Sigmoid colon (tissue), 7 donors: ENCODE results near the gene YLPM1. TPM values are rescaled to one million over a fixed set of nuclear protein-coding genes. Genes with fewer than 3 reads are reported as not detected.

Source experiments
- DNase-seq: peaks from one replicate; pipeline ENCODE4 v3.0.0-alpha.2; 2019
- H3K27ac ChIP-seq, 4 donors: fragments of 200-600 bp; sonication (generic); one replicate each; pipeline ENCODE4 v1.5.1; 2016 to 2019; ENCODE audit warnings: mild to moderate bottlenecking in 1 of 4
- H3K27me3 ChIP-seq, 3 donors: fragments of 200-600 bp; sonication (generic); one replicate each; pipeline ENCODE4 v1.5.1; 2019; ENCODE audit warnings: mild to moderate bottlenecking in 1 of 3
- H3K36me3 ChIP-seq, 4 donors: fragments of 200-600 bp; sonication (generic); one replicate each; pipeline ENCODE4 v1.5.1; 2016 to 2019
- H3K4me1 ChIP-seq, 4 donors: fragments of 200-600 bp; sonication (generic); one replicate each; pipeline ENCODE4 v1.5.1; 2017 to 2019
- H3K4me3 ChIP-seq, 4 donors: fragments of 200-600 bp; sonication (generic); one replicate each; pipeline ENCODE4 v1.5.1; 2017 to 2019; ENCODE audit warnings: mild to moderate bottlenecking in 2 of 4, moderate library complexity in 1 of 4
- H3K9me3 ChIP-seq, 4 donors: fragments of 200-600 bp in 3 of 4; sonication (generic) in 3 of 4; one replicate each; pipeline versions ENCODE4 v1.5.1 to v1.6.1; 2013 to 2019
- EP300 ChIP-seq, 4 donors: sonication (generic); formaldehyde crosslinking; IDR thresholded peaks; one replicate each; pipeline ENCODE4 v1.6.1; 2017; ENCODE audit warnings: antibody characterized with exemption in 4 of 4
- POLR2A ChIP-seq, 2 donors: fragments of 450-650 bp; IDR thresholded peaks; one replicate each; pipeline ENCODE4 v1.6.1; 2016; ENCODE audit warnings: antibody characterized with exemption in 2 of 2, mild to moderate bottlenecking in 2 of 2, moderate library complexity in 2 of 2
- POLR2AphosphoS5 ChIP-seq, 4 donors: sonication (generic); formaldehyde crosslinking; IDR thresholded peaks; one replicate each; pipeline ENCODE4 v1.6.1; 2017; ENCODE audit warnings: antibody characterized with exemption in 4 of 4
- WGBS, 2 donors: extraction: QIAGEN DNeasy Blood & Tissue Kit; methylation state at CpG; one replicate each; pipeline ENCODE4 v1.1.7; 2013; 5-methylcytosine and 5-hydroxymethylcytosine counted together
- intact Hi-C: fragments of 100-400 bp; cut with DNase I; formaldehyde crosslinking; loops from one replicate; pipeline ENCODE4 v1.15.1; 2023
- polyA plus RNA-seq, 3 donors: library from polyadenylated mRNA; stranded (reverse); fragments of 200-250 nt; gene quantifications; one replicate each; pipeline ENCODE4 v1.2.3, GENCODE V29; 2013
- total RNA-seq, 4 donors: library from RNA; depleted of rRNA; stranded (reverse); fragments of >200 nt; gene quantifications; one replicate each; pipeline ENCODE4 v1.1.0, GENCODE V29; 2016
- TF ChIP-seq, protein P1 (sequence below), 4 experiments: fragments of 450-650 bp in 3 of 4; fragments of 200-600 bp in 1 of 4; IDR thresholded peaks; one replicate each; pipeline ENCODE4 v1.5.1; 2016 to 2019; ENCODE audit warnings: antibody characterized with exemption in 4 of 4, mild to moderate bottlenecking in 3 of 4, moderate library complexity in 2 of 4
- donor health status: healthy with polysubstance abuse.
- donor health status: Bipolar disorder and iron deficiency.
- donor health status: healthy.

The YLPM1 gene
- total and polyA plus RNA-seq, 7 donors: 7.2 to 58.7 (median 40.3) TPM

DNA sequence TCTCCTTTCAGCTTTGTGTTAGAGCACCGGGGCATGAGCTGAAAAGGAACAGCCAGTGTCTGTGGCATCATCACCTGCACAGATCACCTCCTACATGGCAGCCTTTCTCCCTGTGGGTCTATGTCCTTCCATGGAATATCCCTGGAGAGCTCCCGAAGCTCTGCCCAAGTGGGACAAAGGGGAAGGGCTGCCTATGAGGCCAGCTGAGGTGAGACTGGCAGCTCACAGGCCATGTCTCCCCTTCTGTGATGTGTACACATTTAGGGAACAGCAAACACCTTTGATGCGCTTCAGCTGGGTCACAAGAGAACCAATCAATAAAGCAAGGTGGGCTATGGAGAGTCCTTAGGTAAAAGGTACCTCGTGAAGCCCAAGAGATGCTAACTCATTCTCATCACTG lies 108.7 kb downstream of the YLPM1 start:
- no peak for DNase-seq
- TF ChIP-seq, protein P1, sequence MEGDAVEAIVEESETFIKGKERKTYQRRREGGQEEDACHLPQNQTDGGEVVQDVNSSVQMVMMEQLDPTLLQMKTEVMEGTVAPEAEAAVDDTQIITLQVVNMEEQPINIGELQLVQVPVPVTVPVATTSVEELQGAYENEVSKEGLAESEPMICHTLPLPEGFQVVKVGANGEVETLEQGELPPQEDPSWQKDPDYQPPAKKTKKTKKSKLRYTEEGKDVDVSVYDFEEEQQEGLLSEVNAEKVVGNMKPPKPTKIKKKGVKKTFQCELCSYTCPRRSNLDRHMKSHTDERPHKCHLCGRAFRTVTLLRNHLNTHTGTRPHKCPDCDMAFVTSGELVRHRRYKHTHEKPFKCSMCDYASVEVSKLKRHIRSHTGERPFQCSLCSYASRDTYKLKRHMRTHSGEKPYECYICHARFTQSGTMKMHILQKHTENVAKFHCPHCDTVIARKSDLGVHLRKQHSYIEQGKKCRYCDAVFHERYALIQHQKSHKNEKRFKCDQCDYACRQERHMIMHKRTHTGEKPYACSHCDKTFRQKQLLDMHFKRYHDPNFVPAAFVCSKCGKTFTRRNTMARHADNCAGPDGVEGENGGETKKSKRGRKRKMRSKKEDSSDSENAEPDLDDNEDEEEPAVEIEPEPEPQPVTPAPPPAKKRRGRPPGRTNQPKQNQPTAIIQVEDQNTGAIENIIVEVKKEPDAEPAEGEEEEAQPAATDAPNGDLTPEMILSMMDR (IDR thresholded peaks at IDR 0.05): no peak
- TF ChIP-seq EP300 (IDR thresholded peaks at IDR 0.05) (no peak), POLR2AphosphoS5 (IDR thresholded peaks at IDR 0.05) (no peak), POLR2A (IDR thresholded peaks at IDR 0.05) (no peak)
- no peaks in the 10 kb centered on the region for H3K27me3 ChIP-seq
- 79 to 86% methylated on average over 4 of the region's 4 CpGs for WGBS, 2 donors
- H3K36me3 ChIP-seq: no peaks in the 10 kb centered on the region
- no peak overlapping the region for H3K4me3 ChIP-seq
- H3K9me3 ChIP-seq: no peaks in the 10 kb centered on the region
- H3K4me1 ChIP-seq: no peaks in the 10 kb centered on the region
- intact Hi-C loops: no loop called here
- H3K27ac ChIP-seq: no peak overlapping the region

DNA sequence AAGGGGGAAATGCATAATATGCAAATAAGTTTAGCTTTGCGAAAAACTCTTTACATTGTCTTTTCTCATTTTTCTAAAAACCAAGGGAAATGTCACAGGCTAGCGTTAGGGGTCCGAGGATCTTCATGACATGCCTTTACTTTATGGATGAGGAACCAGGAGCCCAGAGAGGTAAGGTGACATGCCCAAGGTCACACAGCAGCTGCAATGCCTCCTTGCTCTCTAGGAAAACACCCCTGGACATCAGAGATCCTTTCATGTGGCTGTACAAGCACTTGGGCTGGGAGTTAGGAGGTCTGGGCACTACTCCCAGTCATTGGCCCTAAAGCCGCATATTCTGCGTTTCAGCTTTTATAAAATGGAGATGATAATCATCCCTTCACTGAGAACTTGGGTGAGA lies 112.1 kb downstream of the YLPM1 start:
- TF ChIP-seq, protein P1 (IDR thresholded peaks at IDR 0.05): no peak
- no peak for TF ChIP-seq POLR2AphosphoS5 (IDR thresholded peaks at IDR 0.05)
- TF ChIP-seq EP300 (IDR thresholded peaks at IDR 0.05): no peak
- no peak for TF ChIP-seq POLR2A (IDR thresholded peaks at IDR 0.05)
- H3K9me3 ChIP-seq: no peaks in the 10 kb centered on the region
- no peaks in the 10 kb centered on the region for H3K36me3 ChIP-seq
- no peaks in the 10 kb centered on the region for H3K27me3 ChIP-seq
- H3K4me3 ChIP-seq: no peak overlapping the region
- no peak for DNase-seq
- H3K4me1 ChIP-seq: no peaks in the 10 kb centered on the region
- no peak overlapping the region for H3K27ac ChIP-seq
- intact Hi-C loops: no loop called here
- 95% methylated on average over 5 of the region's 5 CpGs for WGBS, 2 donors

DNA sequence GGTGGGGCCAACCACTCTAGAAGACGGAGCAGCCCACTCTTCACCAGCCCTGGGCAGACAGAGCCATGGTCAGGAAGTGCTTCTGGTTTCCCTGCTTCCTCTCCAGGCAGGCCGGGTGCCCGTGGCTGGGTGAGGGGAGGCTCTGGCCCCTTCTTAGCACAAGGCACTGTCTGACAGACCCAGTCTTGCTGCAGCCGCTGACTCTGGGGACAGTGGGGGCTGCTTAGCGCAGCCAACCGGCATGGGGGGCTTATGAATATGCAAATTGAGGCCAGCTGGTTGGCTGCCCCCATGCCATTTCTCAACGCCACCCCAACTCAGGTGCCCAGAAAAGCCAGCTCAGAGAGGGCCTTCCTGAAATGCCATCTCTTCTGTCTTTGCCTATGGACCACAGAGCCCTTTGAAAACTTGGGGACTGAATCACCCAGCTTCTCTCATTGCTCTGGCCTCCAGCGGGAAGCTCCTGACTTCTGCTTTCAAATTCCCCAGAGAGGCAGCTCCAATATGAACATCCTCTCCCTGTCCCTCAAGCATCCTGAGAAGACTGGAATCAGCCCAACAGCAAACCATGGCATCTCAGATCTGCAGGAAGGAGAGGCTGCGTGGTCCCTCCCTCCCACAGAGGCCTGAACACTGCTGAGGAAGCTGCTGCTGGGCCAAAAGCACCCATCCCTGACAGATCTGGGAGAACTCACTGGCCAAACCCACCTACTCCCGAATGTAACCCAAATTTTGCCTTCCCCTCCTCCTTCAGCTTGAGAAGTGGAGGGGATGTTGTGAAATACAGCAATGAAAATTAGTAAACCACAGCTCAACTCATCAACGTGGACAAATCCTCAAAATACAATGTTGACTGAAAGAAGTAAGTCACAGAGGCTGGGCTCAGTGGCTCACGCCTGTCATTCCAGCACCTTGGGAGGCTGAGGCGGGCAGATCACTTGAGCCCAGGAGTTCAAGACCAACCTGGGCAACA lies 113.1 kb downstream of the YLPM1 start, which contains the start of gene PROX2:
TSS of gene PROX2 (minus strand) at position 205 of the 973 bp plus-strand sequence. CDS start 12,311 bp downstream, outside the sequence.
- no peaks in the 10 kb centered on the region for H3K27me3 ChIP-seq
- intact Hi-C loops: no loop called here
- H3K27ac ChIP-seq: no peak within 1 kb of the TSS
- WGBS, 2 donors: 45 to 75% methylated on average over 13 of the region's 13 CpGs
- H3K9me3 ChIP-seq: no peaks in the 10 kb centered on the region
- peaks cover 0 to 6% (median 5%) of the 10 kb centered on the region in 4 donors for H3K4me1 ChIP-seq
- no peaks in the 10 kb centered on the region for H3K36me3 ChIP-seq
- H3K4me3 ChIP-seq: no peak within 1 kb of the TSS
- TF ChIP-seq EP300 (IDR thresholded peaks at IDR 0.05) (no peak), POLR2AphosphoS5 (IDR thresholded peaks at IDR 0.05) (no peak), POLR2A (IDR thresholded peaks at IDR 0.05) (no peak)
- TF ChIP-seq, protein P1 (IDR thresholded peaks at IDR 0.05): no peak
- DNase-seq: no peak

DNA sequence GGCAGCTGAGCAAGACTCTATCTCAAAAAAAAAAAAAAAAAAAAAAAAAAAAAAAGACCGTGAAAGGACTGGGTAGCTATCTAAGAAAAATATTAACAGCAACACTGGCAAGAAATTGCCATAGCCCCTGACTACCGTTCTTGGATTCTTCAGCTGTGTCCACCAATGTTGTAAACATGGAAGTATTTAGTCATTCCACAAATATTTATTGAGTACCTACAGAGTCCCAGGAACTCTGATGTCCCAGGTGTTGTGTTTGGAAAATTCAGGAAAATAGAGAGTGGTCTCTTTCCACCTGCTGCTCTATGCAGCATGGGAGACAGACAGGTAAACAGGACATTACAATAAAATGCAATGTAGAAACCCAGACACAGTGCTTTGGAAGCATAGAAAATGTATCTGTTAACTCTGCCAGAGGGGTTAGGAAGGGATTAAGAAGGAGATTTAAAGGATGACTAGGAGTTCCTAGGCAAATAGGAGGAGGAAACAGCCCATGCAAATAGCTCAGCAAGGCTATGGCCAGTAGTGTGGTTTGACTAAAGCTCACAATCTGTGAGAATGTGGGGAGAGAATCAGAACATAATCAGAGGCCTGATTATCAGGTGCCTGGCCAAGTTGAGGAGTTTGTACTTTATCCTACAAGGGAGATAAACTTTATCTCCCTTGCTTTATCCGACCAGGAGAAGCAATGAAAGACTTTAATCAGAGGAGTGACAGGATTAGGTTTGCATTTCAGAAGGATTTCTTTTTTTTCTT lies 116.5 kb downstream of the YLPM1 start:
- DNase-seq: no peak
- intact Hi-C loops: no loop called here
- Histone ChIP-seq H3K27me3 (no peaks in the 10 kb centered on the region), H3K36me3 (no peaks in the 10 kb centered on the region), H3K9me3 (no peaks in the 10 kb centered on the region), H3K4me1 (peaks cover 0 to 31% (median 26%) of the 10 kb centered on the region in 4 donors), H3K4me3 (no peak overlapping the region), H3K27ac (no peak overlapping the region)
- 55 to 79% methylated on average over 3 of the region's 3 CpGs for WGBS, 2 donors
- TF ChIP-seq POLR2AphosphoS5 (IDR thresholded peaks at IDR 0.05): no peak
